ENCODE results near the gene KRR1. TPM values are rescaled to one million over a fixed set of nuclear protein-coding genes. Genes with fewer than 3 reads are reported as not detected.

KRR1 gene
- polyA plus RNA-seq, 1 of the 3 experiments (the other 2 are of a cell fraction), result 13.8 TPM

DNA sequence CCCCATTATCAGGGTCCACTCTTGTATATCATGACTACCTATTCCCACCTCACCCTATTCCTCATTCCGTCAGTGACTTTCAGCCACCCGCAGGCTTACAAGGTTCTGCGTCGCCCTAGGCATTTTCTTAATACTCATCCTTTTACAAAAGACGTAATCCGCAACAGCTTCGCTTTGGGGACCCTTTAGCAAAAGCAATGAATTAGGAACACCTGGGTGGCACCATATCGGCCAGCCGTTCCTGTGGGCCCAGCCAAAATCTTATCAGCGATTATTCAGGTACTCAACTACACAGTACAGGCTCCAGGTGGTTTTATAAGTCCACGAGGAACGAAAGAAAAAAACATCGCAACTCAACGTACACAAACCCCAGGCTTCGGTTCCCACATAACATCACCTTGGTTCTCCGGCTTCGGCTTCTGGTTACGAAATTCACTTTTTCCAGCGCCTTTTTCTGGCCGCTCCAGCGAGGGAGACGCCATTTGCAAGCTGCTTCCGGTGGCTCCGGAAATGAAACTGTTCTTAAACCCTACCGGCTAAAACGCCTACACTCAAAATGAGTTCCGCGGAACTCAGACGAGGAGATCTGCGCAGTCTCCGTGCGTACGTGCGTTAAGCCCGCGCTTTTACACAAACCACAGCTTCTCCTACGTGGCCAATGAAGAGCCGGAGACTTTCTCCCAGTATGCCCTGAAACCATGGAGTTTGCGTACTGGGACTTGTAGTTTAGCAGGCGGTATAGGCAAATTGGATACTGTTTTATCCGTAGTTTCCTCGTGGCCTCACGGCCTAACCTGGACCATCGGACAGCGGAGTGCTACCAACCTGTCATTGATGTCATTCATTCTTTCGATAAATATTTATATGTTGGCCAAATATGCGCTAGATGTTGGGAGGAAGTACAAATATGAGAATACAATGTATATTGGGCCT is at the start of gene KRR1 (continued):
- TF ChIP-seq, protein P1, sequence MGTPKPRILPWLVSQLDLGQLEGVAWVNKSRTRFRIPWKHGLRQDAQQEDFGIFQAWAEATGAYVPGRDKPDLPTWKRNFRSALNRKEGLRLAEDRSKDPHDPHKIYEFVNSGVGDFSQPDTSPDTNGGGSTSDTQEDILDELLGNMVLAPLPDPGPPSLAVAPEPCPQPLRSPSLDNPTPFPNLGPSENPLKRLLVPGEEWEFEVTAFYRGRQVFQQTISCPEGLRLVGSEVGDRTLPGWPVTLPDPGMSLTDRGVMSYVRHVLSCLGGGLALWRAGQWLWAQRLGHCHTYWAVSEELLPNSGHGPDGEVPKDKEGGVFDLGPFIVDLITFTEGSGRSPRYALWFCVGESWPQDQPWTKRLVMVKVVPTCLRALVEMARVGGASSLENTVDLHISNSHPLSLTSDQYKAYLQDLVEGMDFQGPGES (IDR thresholded peaks at IDR 0.05; ENCODE audit: low read depth, low read length), result peak; percentile 21
- TF ChIP-seq FOXJ3 (CRISPR knock-in tag; IDR thresholded peaks at IDR 0.05) (no peak), MEF2A (IDR thresholded peaks at IDR 0.05; ENCODE audit: borderline replicate concordance, low read depth) (no peak), YY1 (IDR thresholded peaks at IDR 0.05; ENCODE audit: low read depth) (peak; percentile 97), TAF1 (IDR thresholded peaks at IDR 0.05; ENCODE audit: borderline replicate concordance, low read depth, low read length) (peak; percentile 99), POLR2AphosphoS5 (IDR thresholded peaks at IDR 0.05; ENCODE audit: low read depth, low read length) (peak; percentile 85), SIN3A (IDR thresholded peaks at IDR 0.05; ENCODE audit: borderline replicate concordance, low read depth, low read length) (no peak; the same call in 1 of the 2 replicates)
- TF ChIP-seq, protein P2, sequence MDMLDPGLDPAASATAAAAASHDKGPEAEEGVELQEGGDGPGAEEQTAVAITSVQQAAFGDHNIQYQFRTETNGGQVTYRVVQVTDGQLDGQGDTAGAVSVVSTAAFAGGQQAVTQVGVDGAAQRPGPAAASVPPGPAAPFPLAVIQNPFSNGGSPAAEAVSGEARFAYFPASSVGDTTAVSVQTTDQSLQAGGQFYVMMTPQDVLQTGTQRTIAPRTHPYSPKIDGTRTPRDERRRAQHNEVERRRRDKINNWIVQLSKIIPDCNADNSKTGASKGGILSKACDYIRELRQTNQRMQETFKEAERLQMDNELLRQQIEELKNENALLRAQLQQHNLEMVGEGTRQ (IDR thresholded peaks at IDR 0.05; ENCODE audit: borderline replicate concordance, low read depth, low read length), result no peak
- TF ChIP-seq, protein P3, sequence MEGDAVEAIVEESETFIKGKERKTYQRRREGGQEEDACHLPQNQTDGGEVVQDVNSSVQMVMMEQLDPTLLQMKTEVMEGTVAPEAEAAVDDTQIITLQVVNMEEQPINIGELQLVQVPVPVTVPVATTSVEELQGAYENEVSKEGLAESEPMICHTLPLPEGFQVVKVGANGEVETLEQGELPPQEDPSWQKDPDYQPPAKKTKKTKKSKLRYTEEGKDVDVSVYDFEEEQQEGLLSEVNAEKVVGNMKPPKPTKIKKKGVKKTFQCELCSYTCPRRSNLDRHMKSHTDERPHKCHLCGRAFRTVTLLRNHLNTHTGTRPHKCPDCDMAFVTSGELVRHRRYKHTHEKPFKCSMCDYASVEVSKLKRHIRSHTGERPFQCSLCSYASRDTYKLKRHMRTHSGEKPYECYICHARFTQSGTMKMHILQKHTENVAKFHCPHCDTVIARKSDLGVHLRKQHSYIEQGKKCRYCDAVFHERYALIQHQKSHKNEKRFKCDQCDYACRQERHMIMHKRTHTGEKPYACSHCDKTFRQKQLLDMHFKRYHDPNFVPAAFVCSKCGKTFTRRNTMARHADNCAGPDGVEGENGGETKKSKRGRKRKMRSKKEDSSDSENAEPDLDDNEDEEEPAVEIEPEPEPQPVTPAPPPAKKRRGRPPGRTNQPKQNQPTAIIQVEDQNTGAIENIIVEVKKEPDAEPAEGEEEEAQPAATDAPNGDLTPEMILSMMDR (IDR thresholded peaks at IDR 0.05), result no peak
- TF ChIP-seq, protein P4, sequence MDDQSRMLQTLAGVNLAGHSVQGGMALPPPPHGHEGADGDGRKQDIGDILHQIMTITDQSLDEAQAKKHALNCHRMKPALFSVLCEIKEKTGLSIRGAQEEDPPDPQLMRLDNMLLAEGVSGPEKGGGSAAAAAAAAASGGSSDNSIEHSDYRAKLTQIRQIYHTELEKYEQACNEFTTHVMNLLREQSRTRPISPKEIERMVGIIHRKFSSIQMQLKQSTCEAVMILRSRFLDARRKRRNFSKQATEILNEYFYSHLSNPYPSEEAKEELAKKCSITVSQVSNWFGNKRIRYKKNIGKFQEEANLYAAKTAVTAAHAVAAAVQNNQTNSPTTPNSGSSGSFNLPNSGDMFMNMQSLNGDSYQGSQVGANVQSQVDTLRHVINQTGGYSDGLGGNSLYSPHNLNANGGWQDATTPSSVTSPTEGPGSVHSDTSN (IDR thresholded peaks at IDR 0.05), result 0 out of 2 replicates have a peak, but pooled peaks have one; percentile 25

DNA sequence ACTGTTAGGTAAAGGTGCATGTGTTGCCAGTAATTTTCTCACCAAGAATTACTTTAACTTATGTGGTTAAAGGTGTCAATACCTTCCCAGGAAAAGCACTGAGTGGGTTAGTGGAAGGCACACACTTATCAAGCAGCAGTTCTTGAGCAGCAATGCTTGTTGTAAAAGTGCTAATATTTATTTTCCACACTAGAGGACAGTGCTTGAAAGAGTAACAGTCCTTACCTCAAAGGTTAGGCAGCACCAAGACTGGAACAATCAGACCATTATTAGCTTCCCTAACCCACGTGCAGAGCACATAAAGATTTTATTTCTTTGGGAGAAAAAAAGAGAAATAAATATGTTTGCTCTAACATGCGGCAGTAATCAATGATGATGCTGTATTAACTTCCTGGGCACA is 48.8 kb upstream of the KRR1 start:
- POLR2A ChIA-PET, result no interaction called here
- peak; percentile 7 for DNase-seq
- no peak for TF ChIP-seq RCOR1 (IDR thresholded peaks at IDR 0.05; ENCODE audit: low read length)
- TF ChIP-seq GABPA (IDR thresholded peaks at IDR 0.05; ENCODE audit: low read depth), result no peak
- TF ChIP-seq NFIC (IDR thresholded peaks at IDR 0.05; ENCODE audit: borderline replicate concordance), result no peak
- TF ChIP-seq, protein P3 (IDR thresholded peaks at IDR 0.05), result peak; percentile 60
- TF ChIP-seq RAD21 (IDR thresholded peaks at IDR 0.05; ENCODE audit: low read length), result peak; percentile 88
- TF ChIP-seq, protein P4 (IDR thresholded peaks at IDR 0.05), result no peak
- no peak for TF ChIP-seq EP300 (IDR thresholded peaks at IDR 0.05; ENCODE audit: borderline replicate concordance in 1 of 2, low read depth in 1 of 2, low read length in 1 of 2)
- no peak for TF ChIP-seq NRF1 (IDR thresholded peaks at IDR 0.05; ENCODE audit: low read depth, low read length)
- TF ChIP-seq, protein P5, sequence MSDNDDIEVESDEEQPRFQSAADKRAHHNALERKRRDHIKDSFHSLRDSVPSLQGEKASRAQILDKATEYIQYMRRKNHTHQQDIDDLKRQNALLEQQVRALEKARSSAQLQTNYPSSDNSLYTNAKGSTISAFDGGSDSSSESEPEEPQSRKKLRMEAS (IDR thresholded peaks at IDR 0.05; ENCODE audit: low read depth), result no peak
- no peak for TF ChIP-seq SIN3A (IDR thresholded peaks at IDR 0.05; ENCODE audit: borderline replicate concordance, low read depth, low read length)
- TF ChIP-seq, protein P2 (IDR thresholded peaks at IDR 0.05; ENCODE audit: borderline replicate concordance, low read depth, low read length), result no peak
- TF ChIP-seq RFX5 (IDR thresholded peaks at IDR 0.05; ENCODE audit: low read length), result no peak
- no peak for TF ChIP-seq TAF1 (IDR thresholded peaks at IDR 0.05; ENCODE audit: borderline replicate concordance, low read depth, low read length)

More for the DNA sequence above, 48.8 kb upstream of the KRR1 start:
- no peak overlapping the region for H3K4me3 ChIP-seq (ENCODE audit: low read depth in 2 of 2, low read length in 1 of 2)
- no peaks in the 10 kb centered on the region for H3F3A ChIP-seq (replicated peaks; ENCODE audit: insufficient read depth)
- H3K9ac ChIP-seq, result no peak overlapping the region
- no peaks in the 10 kb centered on the region for H3K9me2 ChIP-seq
- H4K20me1 ChIP-seq (ENCODE audit: insufficient read depth), result no peaks in the 10 kb centered on the region
- H3K36me3 ChIP-seq (replicated peaks in 1 of 2; ENCODE audit: control insufficient read depth in 1 of 2, insufficient read depth in 2 of 2, low read length in 1 of 2), result no peaks in the 10 kb centered on the region
- no peak overlapping the region for H3K4me2 ChIP-seq
- no peak overlapping the region; the same call in 1 of the 2 replicates for H2AFZ ChIP-seq (ENCODE audit: low read depth)
- no peaks in the 10 kb centered on the region for H3K79me2 ChIP-seq (ENCODE audit: insufficient read depth)
- CTCF ChIA-PET, result interaction anchor here (0.6 to 3.2 kb wide), 15 partner anchors 9 to 896 kb away, joined by 3 to 19 read pairs (median 4); partner anchors contain the start of gene PHLDA1
- H3K9me3 ChIP-seq, result no peaks in the 10 kb centered on the region
- H3K27ac ChIP-seq (ENCODE audit: low read depth in 2 of 2, low read length in 1 of 2), result no peak overlapping the region
- WGBS (ENCODE audit: low lambda C conversion rate), result 57% methylated on average over 2 of the region's 2 CpGs
- H3K27me3 ChIP-seq (ENCODE audit: insufficient read depth), result no peaks in the 10 kb centered on the region
- peaks cover 0 to 2% of the 10 kb centered on the region in 2 experiments; a peak in 1 of 4 replicates for H3K4me1 ChIP-seq (ENCODE audit: control insufficient read depth in 1 of 2, insufficient read depth in 2 of 2, low read depth in 1 of 2, low read length in 1 of 2)

All from SK-N-SH (cell line).